ENCODE results near the gene CCDC182. TPM values are rescaled to one million over a fixed set of nuclear protein-coding genes. Genes with fewer than 3 reads are reported as not detected.

CCDC182 gene
- total RNA-seq, 1 experiment from 2014 or later, result not detected

DNA sequence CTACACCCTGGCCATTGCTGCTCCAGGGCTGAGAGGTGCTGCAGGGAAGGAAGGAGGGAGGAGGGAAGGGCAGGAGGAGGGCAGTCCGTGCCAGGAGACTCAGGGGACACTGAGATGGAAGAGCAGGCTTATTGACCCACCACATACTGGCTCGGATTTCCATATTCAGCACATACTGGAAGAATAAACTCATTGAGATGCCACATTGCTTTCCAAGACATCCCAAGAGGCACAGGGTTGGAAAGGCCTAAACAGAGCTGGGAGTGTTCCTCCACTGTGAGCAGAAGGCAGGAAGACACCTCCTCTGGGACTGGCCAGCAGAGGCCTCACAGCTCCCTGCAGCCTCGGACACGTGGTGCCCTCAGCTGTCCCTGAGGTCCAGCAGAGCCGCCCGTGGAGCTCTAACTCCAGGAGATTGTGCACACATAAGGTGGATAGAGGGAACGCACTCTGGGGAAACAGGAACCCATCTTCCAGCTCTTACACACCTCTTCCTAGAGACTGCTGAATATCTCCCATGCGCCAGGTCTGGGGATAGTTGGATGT lies 17.4 kb downstream of the CCDC182 start:
- Mint-ChIP-seq H3K9me3 (ENCODE audit: unreplicated experiment) (no peaks in the 10 kb centered on the region), H3K27me3 (ENCODE audit: insufficient read depth, unreplicated experiment) (peaks cover 45% of the 10 kb centered on the region), H3K4me1 (ENCODE audit: insufficient read depth, unreplicated experiment) (no peaks in the 10 kb centered on the region), H3K4me3 (ENCODE audit: unreplicated experiment) (no peak overlapping the region), H3K36me3 (ENCODE audit: insufficient read depth, unreplicated experiment) (no peaks in the 10 kb centered on the region), H3K27ac (ENCODE audit: low read depth, unreplicated experiment) (no peak overlapping the region)
- no TSS peak for BruUV-seq (replicated peaks)
- ChIA-PET POLR2A (no interaction called here), CTCF (interaction anchor here (0.9 to 3.5 kb wide), 4 partner anchors 11 to 484 kb away, joined by 3 to 12 read pairs (median 6); no protein-coding TSS in a partner anchor)
- TF ChIP-seq, protein P1, sequence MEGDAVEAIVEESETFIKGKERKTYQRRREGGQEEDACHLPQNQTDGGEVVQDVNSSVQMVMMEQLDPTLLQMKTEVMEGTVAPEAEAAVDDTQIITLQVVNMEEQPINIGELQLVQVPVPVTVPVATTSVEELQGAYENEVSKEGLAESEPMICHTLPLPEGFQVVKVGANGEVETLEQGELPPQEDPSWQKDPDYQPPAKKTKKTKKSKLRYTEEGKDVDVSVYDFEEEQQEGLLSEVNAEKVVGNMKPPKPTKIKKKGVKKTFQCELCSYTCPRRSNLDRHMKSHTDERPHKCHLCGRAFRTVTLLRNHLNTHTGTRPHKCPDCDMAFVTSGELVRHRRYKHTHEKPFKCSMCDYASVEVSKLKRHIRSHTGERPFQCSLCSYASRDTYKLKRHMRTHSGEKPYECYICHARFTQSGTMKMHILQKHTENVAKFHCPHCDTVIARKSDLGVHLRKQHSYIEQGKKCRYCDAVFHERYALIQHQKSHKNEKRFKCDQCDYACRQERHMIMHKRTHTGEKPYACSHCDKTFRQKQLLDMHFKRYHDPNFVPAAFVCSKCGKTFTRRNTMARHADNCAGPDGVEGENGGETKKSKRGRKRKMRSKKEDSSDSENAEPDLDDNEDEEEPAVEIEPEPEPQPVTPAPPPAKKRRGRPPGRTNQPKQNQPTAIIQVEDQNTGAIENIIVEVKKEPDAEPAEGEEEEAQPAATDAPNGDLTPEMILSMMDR (IDR thresholded peaks at IDR 0.05; ENCODE audit: unreplicated experiment), result no peak
- intact Hi-C loops (cut with micrococcal nuclease), result no loop called here
- DNase-seq (ENCODE audit: unreplicated experiment), result no peak

DNA sequence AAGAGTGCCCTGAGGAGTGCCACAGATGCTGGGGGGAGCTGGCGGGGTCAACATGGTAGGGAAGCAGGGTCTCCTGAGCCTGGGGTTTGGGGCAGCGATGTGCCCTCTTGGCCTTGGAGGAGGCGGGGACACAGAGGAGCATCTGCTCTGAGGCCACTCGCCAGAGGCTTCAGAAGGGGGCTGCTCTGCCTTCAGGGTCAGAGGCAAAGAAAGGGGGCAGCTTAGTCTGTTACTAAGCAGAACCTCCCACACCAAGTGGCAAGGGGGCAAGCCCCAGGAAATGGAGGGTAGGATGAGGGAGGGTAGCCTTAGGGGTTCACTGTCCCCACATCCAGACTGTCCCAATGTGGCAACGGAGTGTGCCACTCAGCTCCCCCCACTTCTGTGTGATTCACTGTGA lies 18.3 kb downstream of the CCDC182 start:
- no peak overlapping the region for H3K4me3 Mint-ChIP-seq (ENCODE audit: unreplicated experiment)
- POLR2A ChIA-PET, result no interaction called here
- H3K27me3 Mint-ChIP-seq (ENCODE audit: insufficient read depth, unreplicated experiment), result peaks cover 43% of the 10 kb centered on the region
- no TSS peak for BruUV-seq (replicated peaks)
- no peak overlapping the region for H3K27ac Mint-ChIP-seq (ENCODE audit: low read depth, unreplicated experiment)
- CTCF ChIA-PET, result interaction anchor here (0.7 to 3.5 kb wide), 3 partner anchors 12 to 112 kb away, joined by 3 to 12 read pairs (median 7); no protein-coding TSS in a partner anchor
- no peaks in the 10 kb centered on the region for H3K9me3 Mint-ChIP-seq (ENCODE audit: unreplicated experiment)
- no peaks in the 10 kb centered on the region for H3K4me1 Mint-ChIP-seq (ENCODE audit: insufficient read depth, unreplicated experiment)
- TF ChIP-seq, protein P1 (IDR thresholded peaks at IDR 0.05; ENCODE audit: unreplicated experiment), result no peak
- intact Hi-C loops (cut with micrococcal nuclease), result no loop called here
- DNase-seq (ENCODE audit: unreplicated experiment), result no peak
- no peaks in the 10 kb centered on the region for H3K36me3 Mint-ChIP-seq (ENCODE audit: insufficient read depth, unreplicated experiment)

DNA sequence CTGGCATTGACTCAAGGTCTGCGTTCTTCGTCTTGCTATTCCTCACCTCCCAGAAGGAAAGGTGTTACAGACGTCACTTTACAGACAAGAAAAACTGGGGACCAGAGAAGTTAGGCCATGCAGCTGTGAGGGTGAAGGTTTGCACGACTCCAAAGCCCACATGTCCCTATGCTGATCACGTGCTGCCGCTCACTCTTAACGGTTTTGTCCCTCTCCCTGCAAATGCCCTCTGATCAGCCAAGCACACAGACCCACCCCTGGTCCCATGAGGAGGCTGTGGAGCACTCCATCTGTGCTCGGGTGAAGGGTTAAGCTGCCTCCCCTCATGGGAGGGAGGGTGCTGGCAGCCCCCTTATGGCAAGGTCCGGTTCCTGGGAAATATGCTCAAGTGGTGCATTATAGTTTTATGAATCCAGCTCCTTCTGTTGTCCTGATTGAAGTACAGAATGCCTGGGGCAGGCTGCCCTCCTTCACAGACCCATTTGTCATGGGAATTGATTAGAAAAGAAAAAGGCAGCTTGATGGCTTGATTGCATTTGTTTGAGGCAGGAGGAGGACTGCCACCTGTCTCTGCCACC lies 18.8 kb downstream of the CCDC182 start:
- Mint-ChIP-seq H3K9me3 (ENCODE audit: unreplicated experiment) (no peaks in the 10 kb centered on the region), H3K27ac (ENCODE audit: low read depth, unreplicated experiment) (no peak overlapping the region), H3K4me3 (ENCODE audit: unreplicated experiment) (no peak overlapping the region), H3K36me3 (ENCODE audit: insufficient read depth, unreplicated experiment) (no peaks in the 10 kb centered on the region), H3K4me1 (ENCODE audit: insufficient read depth, unreplicated experiment) (no peaks in the 10 kb centered on the region), H3K27me3 (ENCODE audit: insufficient read depth, unreplicated experiment) (peaks cover 37% of the 10 kb centered on the region)
- no TSS peak for BruUV-seq (replicated peaks)
- intact Hi-C loops (cut with micrococcal nuclease), result no loop called here
- TF ChIP-seq, protein P1 (IDR thresholded peaks at IDR 0.05; ENCODE audit: unreplicated experiment), result no peak
- ChIA-PET POLR2A (no interaction called here), CTCF (interaction anchor here (0.7 to 3.5 kb wide), 2 partner anchors 13 to 113 kb away, joined by 3 to 12 read pairs; no protein-coding TSS in a partner anchor)
- DNase-seq (ENCODE audit: unreplicated experiment), result no peak

DNA sequence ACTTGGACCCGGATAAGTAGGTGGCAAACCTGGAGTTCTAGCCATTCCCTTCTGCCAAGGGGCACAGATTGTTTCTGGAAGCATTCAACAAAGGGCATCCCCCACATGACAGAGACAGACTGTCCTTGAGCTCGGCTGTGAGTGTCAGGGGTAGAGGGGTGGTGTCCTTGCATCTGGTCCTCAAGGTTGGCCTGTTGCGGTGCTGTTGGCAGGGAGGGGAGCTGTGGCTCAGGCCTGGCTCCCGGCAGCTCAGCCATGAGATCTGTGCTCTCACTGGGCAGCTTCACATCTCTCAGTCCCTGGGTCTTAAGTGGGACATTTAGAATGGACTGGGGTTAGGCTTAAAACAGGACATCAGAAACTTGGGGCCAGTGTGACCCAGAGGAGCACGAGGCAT lies 20.4 kb downstream of the CCDC182 start:
- POLR2A ChIA-PET, result no interaction called here
- intact Hi-C loops (cut with micrococcal nuclease), result no loop called here
- no TSS peak for BruUV-seq (replicated peaks)
- peaks cover 21% of the 10 kb centered on the region for H3K27me3 Mint-ChIP-seq (ENCODE audit: insufficient read depth, unreplicated experiment)
- CTCF ChIA-PET, result interaction anchor here (1.5 kb wide), 1 partner anchor 15 kb away, joined by 6 read pairs; no protein-coding TSS in a partner anchor
- H3K27ac Mint-ChIP-seq (ENCODE audit: low read depth, unreplicated experiment), result no peak overlapping the region
- no peak for DNase-seq (ENCODE audit: unreplicated experiment)
- H3K4me1 Mint-ChIP-seq (ENCODE audit: insufficient read depth, unreplicated experiment), result no peaks in the 10 kb centered on the region
- H3K36me3 Mint-ChIP-seq (ENCODE audit: insufficient read depth, unreplicated experiment), result no peaks in the 10 kb centered on the region
- TF ChIP-seq, protein P1 (IDR thresholded peaks at IDR 0.05; ENCODE audit: unreplicated experiment), result no peak
- no peaks in the 10 kb centered on the region for H3K9me3 Mint-ChIP-seq (ENCODE audit: unreplicated experiment)
- H3K4me3 Mint-ChIP-seq (ENCODE audit: unreplicated experiment), result no peak overlapping the region
